Adipocyte (in vitro differentiated cells): ENCODE results near the gene METTL1.
A peak's percentile ranks its signal among the peaks of the same experiment; 100 is the strongest.

Source experiments
- DNase-seq: peaks from one replicate; pipeline ENCODE4 v3.0.0-alpha.2; 2015; ENCODE audit warnings: low read depth
- H3K27me3 ChIP-seq: replicated peaks from 2 replicates; pipeline ENCODE4 v1.7.0; 2013; ENCODE audit warnings: mild to moderate bottlenecking, low read length, moderate library complexity; ENCODE audit not compliant: control insufficient read depth, insufficient read depth
- H3K36me3 ChIP-seq: 2 replicates; pipeline ENCODE4 v1.7.0; 2013; ENCODE audit warnings: low read length, mild to moderate bottlenecking, moderate library complexity; ENCODE audit not compliant: control insufficient read depth, insufficient read depth, severe bottlenecking
- H3K4me1 ChIP-seq: 2 replicates; pipeline ENCODE4 v1.7.0; 2013; ENCODE audit warnings: mild to moderate bottlenecking, low read length, moderate library complexity; ENCODE audit not compliant: control insufficient read depth, insufficient read depth
- H3K4me3 ChIP-seq: 2 replicates; pipeline ENCODE4 v1.7.0; 2013; ENCODE audit warnings: mild to moderate bottlenecking, low read length, moderate library complexity
- H3K9ac ChIP-seq: 2 replicates; pipeline ENCODE4 v1.7.0; 2013; ENCODE audit warnings: mild to moderate bottlenecking, low read length, moderate library complexity
- H3K9me3 ChIP-seq: 2 replicates; pipeline ENCODE4 v1.7.0; 2013; ENCODE audit warnings: mild to moderate bottlenecking, low read length, moderate library complexity; ENCODE audit not compliant: control insufficient read depth

The METTL1 gene

DNA sequence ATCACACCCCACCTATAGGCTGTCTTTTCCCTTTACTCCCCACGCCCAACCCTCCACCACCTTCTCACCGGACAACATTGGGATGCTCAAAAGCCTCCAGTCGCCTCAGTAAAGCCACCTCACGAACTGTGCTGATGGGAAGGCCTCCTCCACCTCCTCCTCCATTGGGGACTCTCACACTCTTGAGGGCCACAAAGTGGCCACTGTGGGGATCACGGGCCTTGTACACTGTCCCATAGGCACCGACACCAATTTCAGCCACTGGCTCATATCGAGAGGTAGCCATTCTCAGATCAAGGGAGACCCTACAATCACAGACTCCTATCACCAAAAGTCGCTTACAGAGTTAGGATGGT, 20.5 kb downstream of the METTL1 start:
- Histone ChIP-seq H3K36me3 (peaks cover 41% of the 10 kb centered on the region), H3K4me1 (peaks cover 22% of the 10 kb centered on the region)

DNA sequence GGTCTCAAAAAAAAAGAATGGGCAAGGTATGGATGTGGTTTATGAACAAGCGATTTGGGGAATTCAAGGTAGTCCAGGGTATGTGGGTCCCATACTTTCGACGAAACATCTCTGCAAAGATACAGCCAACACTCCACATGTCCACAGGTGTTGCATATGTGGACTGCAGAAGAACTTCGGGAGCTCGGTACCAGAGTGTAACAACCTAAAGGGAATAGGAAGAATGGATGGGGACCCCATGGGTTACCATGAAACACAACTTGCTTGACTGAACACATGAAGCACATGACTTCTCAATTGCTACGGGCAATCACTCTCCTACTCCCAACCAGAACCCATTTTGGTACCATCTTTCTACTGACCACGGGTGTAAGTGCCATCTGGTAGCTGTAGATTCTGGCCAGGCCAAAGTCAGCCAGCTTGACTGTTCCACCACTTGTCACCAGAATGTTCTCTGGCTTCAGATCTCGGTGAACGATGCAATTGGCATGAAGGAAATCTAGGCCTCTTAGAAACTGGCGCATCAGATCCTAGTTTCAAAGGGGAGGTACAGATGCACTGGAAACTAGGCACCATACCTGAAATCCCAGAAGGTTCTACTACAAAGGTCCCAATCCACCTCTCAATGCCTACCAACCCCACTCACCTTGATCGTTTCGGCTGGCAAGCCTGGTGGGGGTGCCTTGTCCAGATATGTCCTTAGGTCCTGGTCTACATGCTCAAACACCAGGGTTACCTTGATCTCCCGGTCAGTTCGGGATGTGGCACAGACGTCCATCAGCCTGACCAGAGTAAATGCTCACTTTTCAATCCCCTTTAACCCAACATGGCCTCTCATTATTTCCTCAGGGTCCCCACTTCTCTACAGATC, 21.1 kb downstream of the METTL1 start:
- Histone ChIP-seq H3K27me3 (peaks cover 4% of the 10 kb centered on the region), H3K9ac (peak overlapping the region; percentile 92), H3K4me3 (peak overlapping the region; percentile 93), H3K4me1 (peaks cover 25% of the 10 kb centered on the region), H3K36me3 (peaks cover 45% of the 10 kb centered on the region), H3K9me3 (no peaks in the 10 kb centered on the region)
- no peak for DNase-seq

More for the DNA sequence above, 20.5 kb downstream of the METTL1 start:
- Histone ChIP-seq H3K4me3 (peak overlapping the region; percentile 93), H3K9ac (peak overlapping the region; percentile 92), H3K27me3 (peaks cover 5% of the 10 kb centered on the region), H3K9me3 (no peaks in the 10 kb centered on the region)
- no peak for DNase-seq

DNA sequence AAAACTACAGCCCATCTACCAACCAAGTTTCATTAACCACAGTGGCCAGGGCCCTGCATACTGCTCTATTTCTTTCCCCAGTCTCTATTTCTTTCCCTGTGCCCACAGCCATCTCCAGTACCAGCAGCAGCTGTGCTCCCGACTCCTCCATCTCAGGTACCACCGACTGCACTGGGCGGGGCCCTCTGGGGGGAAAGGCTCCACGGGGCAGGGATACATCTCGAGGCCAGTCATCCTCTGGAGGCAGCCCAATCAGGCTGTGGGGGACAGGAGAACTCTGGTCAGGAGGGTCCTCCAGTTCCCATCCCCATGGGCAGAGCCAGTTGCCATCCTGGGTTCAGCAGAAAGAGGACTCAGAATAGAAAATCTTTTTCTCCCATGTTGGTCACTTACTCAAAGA, 22.8 kb downstream of the METTL1 start:
- DNase-seq: no peak
- Histone ChIP-seq H3K4me3 (no peak overlapping the region), H3K9ac (no peak overlapping the region), H3K9me3 (no peaks in the 10 kb centered on the region), H3K4me1 (peaks cover 29% of the 10 kb centered on the region), H3K27me3 (no peaks in the 10 kb centered on the region), H3K36me3 (peaks cover 45% of the 10 kb centered on the region)

DNA sequence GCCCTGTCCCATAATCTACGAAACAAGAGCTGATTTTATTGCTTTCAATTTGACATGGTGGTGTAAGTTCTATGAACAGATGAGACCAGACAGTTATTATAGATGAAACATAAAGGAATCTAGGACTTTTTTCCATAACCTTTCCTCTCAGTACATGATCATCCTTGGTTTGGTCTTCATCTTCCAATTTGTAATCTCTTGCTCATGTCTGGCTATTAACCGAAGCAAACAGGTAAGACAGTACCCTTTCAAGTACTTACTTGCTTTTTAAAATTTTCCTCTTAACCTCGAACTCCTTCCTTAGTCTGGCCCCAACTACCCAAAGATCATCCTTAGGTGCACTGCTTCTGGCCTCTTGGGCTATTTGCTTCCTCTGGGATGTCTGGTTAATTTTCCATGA, 25.9 kb downstream of the METTL1 start:
- H3K9me3 ChIP-seq: no peaks in the 10 kb centered on the region
- peaks cover 6% of the 10 kb centered on the region for H3K27me3 ChIP-seq
- peak overlapping the region; percentile 98 for H3K4me3 ChIP-seq
- H3K9ac ChIP-seq: peak overlapping the region; percentile 98
- DNase-seq: no peak
- H3K36me3 ChIP-seq: peaks cover 45% of the 10 kb centered on the region
- H3K4me1 ChIP-seq: peaks cover 24% of the 10 kb centered on the region

DNA sequence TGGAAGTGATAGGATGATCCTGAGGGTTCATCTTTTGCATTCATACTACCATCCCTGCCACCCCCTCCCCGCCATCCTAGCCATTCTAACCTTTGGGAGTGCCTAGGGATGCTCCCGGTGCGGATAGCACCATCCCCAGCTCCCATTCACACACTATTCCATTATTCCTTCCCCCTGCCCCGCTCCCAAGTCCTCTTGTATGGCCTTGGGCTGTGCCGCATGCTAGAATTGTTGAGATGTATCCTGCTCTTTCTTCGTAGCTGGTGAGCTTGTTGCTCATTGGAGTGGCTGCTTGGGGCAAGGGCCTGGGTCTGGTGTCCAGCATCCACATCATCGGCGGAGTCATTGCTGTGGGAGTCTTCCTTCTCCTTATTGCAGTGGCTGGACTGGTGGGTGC, 26.4 kb downstream of the METTL1 start:
- Histone ChIP-seq H3K27me3 (peaks cover 12% of the 10 kb centered on the region), H3K4me1 (peaks cover 18% of the 10 kb centered on the region), H3K9me3 (no peaks in the 10 kb centered on the region), H3K36me3 (peaks cover 41% of the 10 kb centered on the region), H3K4me3 (peak overlapping the region; percentile 98), H3K9ac (peak overlapping the region; percentile 98)
- no peak for DNase-seq

DNA sequence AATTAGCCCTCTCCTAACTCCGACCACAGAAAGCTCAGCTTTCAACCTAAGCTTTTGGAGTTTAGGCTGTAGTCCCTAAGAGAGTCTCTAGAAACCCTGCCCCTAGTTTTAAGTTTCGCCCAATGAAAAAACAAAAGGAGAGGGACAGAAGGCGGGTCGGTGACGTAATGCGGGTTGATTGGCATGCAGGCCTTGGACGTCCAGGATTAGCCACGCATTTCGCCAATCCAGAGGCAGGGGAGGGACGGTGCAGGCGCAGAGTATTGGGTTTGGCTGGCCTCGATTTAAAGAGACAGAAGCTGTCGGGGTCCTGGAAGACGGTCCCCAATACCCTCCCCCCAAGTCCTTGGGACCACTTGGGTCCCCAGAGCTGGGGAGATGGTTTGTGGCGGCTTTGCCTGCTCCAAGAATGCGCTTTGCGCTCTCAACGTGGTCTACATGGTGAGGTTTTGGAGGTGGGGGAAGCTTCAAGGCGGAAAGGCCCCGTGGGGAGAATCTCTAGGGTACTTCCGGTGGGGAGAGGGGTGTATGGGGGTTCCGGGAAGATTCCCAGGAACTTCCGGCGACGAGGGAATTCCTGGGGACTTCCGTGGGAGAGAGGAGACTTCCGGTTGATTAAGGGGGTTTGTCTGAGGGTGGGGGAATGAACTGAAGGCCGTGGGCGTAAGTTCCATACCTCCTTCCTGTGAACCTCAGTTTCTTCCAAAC, 27.0 kb downstream of the METTL1 start, which contains the start of gene TSPAN31:
Gene TSPAN31 (plus strand): TSS at position 263 of the 708 bp plus-strand sequence. CDS start 116 bp downstream, at position 379.
- no peaks in the 10 kb centered on the region for H3K9me3 ChIP-seq
- H3K27me3 ChIP-seq: peaks cover 17% of the 10 kb centered on the region
- peaks cover 17% of the 10 kb centered on the region for H3K4me1 ChIP-seq
- peak; percentile 99 for DNase-seq
- peaks cover 36% of the 10 kb centered on the region for H3K36me3 ChIP-seq
- peak within 1 kb of the TSS; percentile 98 for H3K4me3 ChIP-seq
- H3K9ac ChIP-seq: peak within 1 kb of the TSS; percentile 98

DNA sequence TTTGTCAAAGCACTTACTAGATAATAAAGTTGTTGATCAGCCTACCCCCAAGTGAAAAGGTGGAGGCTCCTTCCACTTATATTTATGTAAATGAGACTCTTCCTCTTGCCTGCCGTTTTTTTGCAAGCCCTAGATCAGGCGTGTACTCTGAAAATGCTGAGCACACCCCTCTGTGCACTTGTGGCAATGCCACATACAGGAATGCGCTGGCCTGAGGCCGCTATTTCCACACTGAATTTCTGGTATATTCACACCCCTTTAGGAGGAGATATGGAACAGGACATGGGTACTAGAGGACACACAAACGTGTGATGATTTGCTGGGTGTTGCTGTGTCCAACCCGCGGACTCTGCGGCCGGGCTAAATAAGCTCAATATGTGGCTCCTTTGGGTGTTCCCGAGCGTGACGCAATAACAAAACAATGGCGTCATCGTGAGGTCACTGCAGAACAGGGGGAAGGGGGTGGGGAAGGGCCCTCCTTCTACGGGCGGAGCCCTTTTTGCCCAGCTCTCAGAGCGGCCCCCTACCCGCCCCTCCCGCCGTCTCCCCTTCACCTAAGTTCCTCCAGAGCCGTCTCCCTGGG, 27.6 kb downstream of the METTL1 start:
- H3K36me3 ChIP-seq: peaks cover 33% of the 10 kb centered on the region
- peaks cover 23% of the 10 kb centered on the region for H3K27me3 ChIP-seq
- H3K4me3 ChIP-seq: peak overlapping the region; percentile 98
- H3K9ac ChIP-seq: peak overlapping the region; percentile 98
- DNase-seq: peak; percentile 93
- H3K9me3 ChIP-seq: no peaks in the 10 kb centered on the region
- peaks cover 17% of the 10 kb centered on the region for H3K4me1 ChIP-seq

DNA sequence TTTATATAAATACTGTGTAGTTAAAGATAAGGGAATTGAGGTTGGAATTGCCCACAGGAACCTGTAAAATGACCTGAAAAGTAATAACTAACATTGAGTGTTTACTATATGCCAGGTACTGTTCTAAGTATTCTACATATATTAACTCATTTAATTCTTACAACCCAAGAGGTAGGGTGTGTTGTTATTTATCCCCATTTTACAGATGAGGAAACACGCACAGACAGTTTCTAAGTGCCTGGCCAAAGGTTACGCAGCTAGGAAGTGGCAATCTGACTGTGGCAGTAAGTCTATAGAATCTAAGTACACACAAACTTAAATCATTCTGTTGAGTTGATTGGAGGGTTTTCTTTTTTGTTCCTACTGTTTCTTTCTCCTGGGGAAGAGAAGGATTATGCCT, 28.1 kb downstream of the METTL1 start:
- Histone ChIP-seq H3K36me3 (peaks cover 28% of the 10 kb centered on the region), H3K9ac (peak overlapping the region; percentile 98), H3K9me3 (no peaks in the 10 kb centered on the region), H3K4me3 (peak overlapping the region; percentile 98), H3K4me1 (peaks cover 17% of the 10 kb centered on the region), H3K27me3 (peaks cover 27% of the 10 kb centered on the region)
- DNase-seq: no peak

DNA sequence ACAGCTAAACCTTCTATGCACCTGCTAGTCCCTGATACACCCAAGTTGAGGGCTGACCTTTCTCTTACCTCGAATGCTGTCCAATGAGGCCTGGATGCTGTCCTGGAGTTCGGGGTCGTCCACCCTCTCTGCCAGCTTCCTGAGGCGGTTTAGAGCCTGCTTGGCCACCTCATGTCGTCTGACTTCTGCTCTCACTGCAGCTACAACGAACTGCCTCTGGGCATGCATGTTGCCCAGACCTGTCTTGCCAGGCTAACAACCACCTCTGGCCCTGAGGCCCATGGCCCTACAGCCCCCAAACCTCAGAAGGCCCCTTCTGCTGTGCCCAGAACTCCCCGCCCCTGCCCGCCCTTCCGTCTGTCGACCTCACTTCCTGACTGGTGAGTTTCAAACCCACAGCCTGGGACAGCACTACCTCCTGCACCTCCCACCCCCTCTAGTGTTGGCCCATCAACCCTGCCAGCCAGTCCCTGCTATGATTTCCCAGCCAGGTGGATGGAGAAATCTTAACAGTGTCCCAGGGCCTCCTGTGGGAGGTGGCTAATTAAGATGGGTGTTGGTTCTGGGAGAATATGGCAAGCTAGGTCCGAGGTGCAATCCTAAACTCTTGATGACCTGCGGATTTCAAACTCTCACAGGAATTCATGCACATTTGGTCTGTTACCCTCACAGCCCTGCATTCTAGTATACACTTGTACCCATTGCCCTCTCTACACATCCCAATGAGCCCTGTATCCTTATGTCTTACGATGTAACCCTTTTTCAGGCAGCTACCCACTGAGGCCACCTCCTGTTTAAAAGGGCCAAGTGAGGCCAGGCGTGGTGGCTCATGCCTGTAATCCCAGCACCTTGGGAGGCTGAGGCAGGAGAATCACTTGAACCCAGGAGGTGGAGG, 29.8 kb downstream of the METTL1 start:
- DNase-seq: no peak
- Histone ChIP-seq H3K4me3 (no peak overlapping the region), H3K4me1 (peaks cover 17% of the 10 kb centered on the region), H3K9me3 (no peaks in the 10 kb centered on the region), H3K9ac (no peak overlapping the region), H3K27me3 (peaks cover 30% of the 10 kb centered on the region), H3K36me3 (peaks cover 11% of the 10 kb centered on the region)

DNA sequence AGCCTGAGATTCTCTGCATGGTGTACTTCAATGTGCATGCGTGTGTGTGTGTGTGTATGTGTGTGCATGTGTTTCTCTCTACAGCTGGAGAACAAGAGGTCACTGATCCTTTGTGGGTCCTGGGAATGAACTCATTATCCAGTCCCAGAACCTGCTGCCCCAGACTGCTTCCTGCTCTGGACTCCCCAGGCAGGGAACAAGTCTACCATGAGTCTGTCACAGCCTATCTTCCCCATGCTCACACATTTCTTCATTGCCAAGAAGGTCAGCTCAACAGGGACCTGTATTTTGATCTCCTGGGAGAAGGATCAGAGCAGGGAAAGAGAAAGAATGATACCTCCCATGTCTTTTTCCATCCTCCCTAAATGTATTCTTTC, 30.5 kb downstream of the METTL1 start:
- H3K27me3 ChIP-seq: peaks cover 37% of the 10 kb centered on the region
- H3K36me3 ChIP-seq: peaks cover 4% of the 10 kb centered on the region
- no peak overlapping the region for H3K9ac ChIP-seq
- DNase-seq: no peak
- peaks cover 15% of the 10 kb centered on the region for H3K4me1 ChIP-seq
- H3K9me3 ChIP-seq: no peaks in the 10 kb centered on the region
- no peak overlapping the region for H3K4me3 ChIP-seq
